Natural killer cell treated with Interleukin-12 subunit alpha and Interleukin-12 subunit beta and Interleukin-15 and Interleukin-18, amount 100 ng/mL, for 72 hours (primary cell): Measurements from ENCODE around the gene PRAMEF17. TPM values are rescaled to one million over a fixed set of nuclear protein-coding genes. Genes with fewer than 3 reads are reported as not detected.
"Not testable (repeated sequence)": the region's sequence is repeated elsewhere in the genome, so short reads cannot be mapped to it uniquely, and the experiment has no call there.

Experiments used
- ATAC-seq, 2 donors: fragments of 150-1000 bp; cut with Tn5 transposase in 1 of 2; sonication (Bioruptor Pico), chemical (Tn5 transposase) in 1 of 2; 2 replicates each; pipeline ENCODE4 v1.10.0; 2021
- DNase-seq: peaks from one replicate; pipeline ENCODE4 v3.0.0; 2022; ENCODE audit warnings: low spot score
- H3K27ac Mint-ChIP-seq, 2 donors: 1 replicate in 1 of 2; 2 replicates in 1 of 2; pipeline ENCODE4 v1.8.0; 2022; ENCODE audit warnings: mixed read lengths in 2 of 2, mild to moderate bottlenecking in 1 of 2, moderate library complexity in 1 of 2
- H3K27me3 Mint-ChIP-seq, 2 donors: 1 replicate in 1 of 2; 2 replicates in 1 of 2; pipeline ENCODE4 v1.8.0; 2022; ENCODE audit warnings: mixed read lengths in 2 of 2
- H3K36me3 Mint-ChIP-seq: one replicate; pipeline ENCODE4 v1.8.0; 2022; ENCODE audit warnings: mixed read lengths
- H3K4me1 Mint-ChIP-seq, 2 donors: 1 replicate in 1 of 2; 2 replicates in 1 of 2; pipeline ENCODE4 v1.8.0; 2022; ENCODE audit warnings: low read depth in 2 of 2, mixed read lengths in 2 of 2, mild to moderate bottlenecking in 1 of 2
- H3K4me3 Mint-ChIP-seq: one replicate; pipeline ENCODE4 v1.8.0; 2022; ENCODE audit warnings: mixed read lengths
- H3K9me3 Mint-ChIP-seq: 2 replicates; pipeline ENCODE4 v1.8.0; 2022; ENCODE audit warnings: mixed read lengths
- total RNA-seq, 2 donors: library from RNA; stranded (reverse); gene quantifications; one replicate each; pipeline ENCODE4 v1.2.3, GENCODE V29; 2022

Gene PRAMEF17
- total RNA-seq, 2 donors from 2014 or later: not detected

GRCh38 chr1:13407811-13408210 lies 18.4 kb downstream of the PRAMEF17 start:
- H3K4me3 Mint-ChIP-seq: no peak overlapping the region
- no peaks in the 10 kb centered on the region for H3K36me3 Mint-ChIP-seq
- H3K4me1 Mint-ChIP-seq: no peaks in the 10 kb centered on the region
- peaks cover 8 to 13% of the 10 kb centered on the region in 2 donors for H3K27me3 Mint-ChIP-seq
- no peak overlapping the region for H3K27ac Mint-ChIP-seq
- no peaks in the 10 kb centered on the region for H3K9me3 Mint-ChIP-seq
- DNase-seq (no peak), ATAC-seq (no peak)

- not testable (repeated sequence) for DNase-seq, H3K36me3 Mint-ChIP-seq, H3K4me3 Mint-ChIP-seq, ATAC-seq, H3K9me3 Mint-ChIP-seq, H3K27ac Mint-ChIP-seq, H3K4me1 Mint-ChIP-seq
- H3K27me3 Mint-ChIP-seq: peaks cover 5 to 14% of the 10 kb centered on the region in 2 donors
Observed at GRCh38 chr1:13410150-13410549, 20.7 kb downstream of the PRAMEF17 start, which contains the start of gene PRAMEF20. Gene PRAMEF20 (plus strand): TSS chr1:13410450. CDS start chr1:13416355, 5,905 bp downstream.

GRCh38 chr1:13430495-13430894 lies 41.1 kb downstream of the PRAMEF17 start:
- Mint-ChIP-seq H3K27me3 (peaks cover 0 to 8% of the 10 kb centered on the region in 2 donors), H3K27ac (no peak overlapping the region), H3K9me3 (no peaks in the 10 kb centered on the region), H3K4me3 (no peak overlapping the region), H3K4me1 (no peaks in the 10 kb centered on the region), H3K36me3 (no peaks in the 10 kb centered on the region)
- ATAC-seq (peak; percentile 27 to 40), DNase-seq (no peak)

- Mint-ChIP-seq H3K9me3 (no peaks in the 10 kb centered on the region), H3K4me3 (no peak overlapping the region), H3K4me1 (no peaks in the 10 kb centered on the region), H3K36me3 (no peaks in the 10 kb centered on the region), H3K27me3 (peaks cover 0 to 8% of the 10 kb centered on the region in 2 donors), H3K27ac (no peak overlapping the region)
- DNase-seq (no peak), ATAC-seq (no peak)
Observed at GRCh38 chr1:13432251-13432650, 42.8 kb downstream of the PRAMEF17 start.

- not testable (repeated sequence) for H3K27ac Mint-ChIP-seq, H3K4me3 Mint-ChIP-seq, ATAC-seq, H3K9me3 Mint-ChIP-seq, DNase-seq, H3K36me3 Mint-ChIP-seq, H3K27me3 Mint-ChIP-seq, H3K4me1 Mint-ChIP-seq
Observed at GRCh38 chr1:13433694-13434358, 44.4 kb downstream of the PRAMEF17 start.

GRCh38 chr1:13435458-13435857 lies 46.0 kb downstream of the PRAMEF17 start:
- H3K4me1 Mint-ChIP-seq: no peaks in the 10 kb centered on the region
- H3K36me3 Mint-ChIP-seq: no peaks in the 10 kb centered on the region
- no peaks in the 10 kb centered on the region for H3K27me3 Mint-ChIP-seq
- no peak for DNase-seq
- H3K27ac Mint-ChIP-seq: no peak overlapping the region
- no peaks in the 10 kb centered on the region for H3K9me3 Mint-ChIP-seq
- no peak overlapping the region for H3K4me3 Mint-ChIP-seq
- ATAC-seq: peak in 1 of 2 donors; percentile 11

GRCh38 chr1:13439104-13439783 lies 49.8 kb downstream of the PRAMEF17 start:
- H3K36me3 Mint-ChIP-seq, DNase-seq, ATAC-seq, H3K4me3 Mint-ChIP-seq, H3K27ac Mint-ChIP-seq, H3K27me3 Mint-ChIP-seq, H3K4me1 Mint-ChIP-seq, H3K9me3 Mint-ChIP-seq: not testable (repeated sequence)

Other genes with a start within 250 kb of the PRAMEF17 start
- gene PRAMEF26, start 233.6 kb upstream of the PRAMEF17 start, total RNA-seq: not detected
- not detected for gene HNRNPCL4, start 224.0 kb upstream of the PRAMEF17 start, total RNA-seq
- gene PRAMEF9, start 217.8 kb upstream of the PRAMEF17 start, total RNA-seq: not detected
- not detected for gene PRAMEF13, start 188.2 kb upstream of the PRAMEF17 start, total RNA-seq
- gene PRAMEF18, start 163.5 kb upstream of the PRAMEF17 start, total RNA-seq: not detected
- not detected for gene PRAMEF5, start 135.4 kb upstream of the PRAMEF17 start, total RNA-seq
- not detected for gene PRAMEF8, start 104.5 kb upstream of the PRAMEF17 start, total RNA-seq
- not detected for gene PRAMEF33, start 86.1 kb upstream of the PRAMEF17 start, total RNA-seq
- gene PRAMEF15, start 74.1 kb upstream of the PRAMEF17 start, total RNA-seq: not detected
- not detected for gene PRAMEF14, start 42.5 kb upstream of the PRAMEF17 start, total RNA-seq
- not detected for gene PRAMEF19, start 17.7 kb upstream of the PRAMEF17 start, total RNA-seq
- not detected for gene PRAMEF20, start 20.8 kb downstream of the PRAMEF17 start, total RNA-seq
- not detected for gene LRRC38, start 124.4 kb downstream of the PRAMEF17 start, total RNA-seq
- not detected for gene PDPN, start 194.2 kb downstream of the PRAMEF17 start, total RNA-seq